Endothelial cell (in vitro differentiated cells): ENCODE results near the gene RAB17. TPM values are rescaled to one million over a fixed set of nuclear protein-coding genes. Genes with fewer than 3 reads are reported as not detected.

Source experiments
- DNase-seq: peaks from one replicate; pipeline ENCODE4 v3.0.0; 2021; ENCODE audit warnings: low spot score
- H3K27ac Mint-ChIP-seq: one replicate; pipeline ENCODE4 v1.8.0; 2021; ENCODE audit warnings: mixed read lengths, inconsistent platforms; ENCODE audit not compliant: unreplicated experiment
- H3K27me3 Mint-ChIP-seq: one replicate; pipeline ENCODE4 v1.8.0; 2021; ENCODE audit warnings: mild to moderate bottlenecking, moderate library complexity, mixed read lengths, inconsistent platforms; ENCODE audit not compliant: unreplicated experiment
- H3K36me3 Mint-ChIP-seq: one replicate; pipeline ENCODE4 v1.8.0; 2021; ENCODE audit warnings: mild to moderate bottlenecking, low read depth, mixed read lengths, inconsistent platforms; ENCODE audit not compliant: unreplicated experiment
- H3K4me1 Mint-ChIP-seq: one replicate; pipeline ENCODE4 v1.8.0; 2021; ENCODE audit warnings: mild to moderate bottlenecking, mixed read lengths, inconsistent platforms; ENCODE audit not compliant: unreplicated experiment
- H3K4me3 Mint-ChIP-seq: one replicate; pipeline ENCODE4 v1.8.0; 2021; ENCODE audit warnings: mild to moderate bottlenecking, mixed read lengths, inconsistent platforms; ENCODE audit not compliant: unreplicated experiment
- H3K9me3 Mint-ChIP-seq: one replicate; pipeline ENCODE4 v1.8.0; 2021; ENCODE audit warnings: mixed read lengths, inconsistent platforms; ENCODE audit not compliant: unreplicated experiment
- CTCF ChIP-seq: fragments of 200-600 bp; sonication (generic); IDR thresholded peaks from one replicate; pipeline ENCODE4 v1.5.0; 2021; ENCODE audit warnings: antibody characterized with exemption; ENCODE audit not compliant: unreplicated experiment
- total RNA-seq: library from RNA; stranded (reverse); fragmentation: NEBNext Ultra II Directional; extraction: Animal tissue kit (Norgen Biotek cat#: 25700); gene quantifications from one replicate; pipeline ENCODE4 v1.2.1, GENCODE V29; 2021; ENCODE audit not compliant: unreplicated experiment

RAB17 gene
- total RNA-seq, 1 donor from 2014 or later: 1.5 TPM

GRCh38 chr2:237637429-237638135 lies 47.0 kb upstream of the RAB17 start:
- Mint-ChIP-seq H3K27ac (no peak overlapping the region), H3K9me3 (peaks cover 4% of the 10 kb centered on the region), H3K36me3 (peaks cover 36% of the 10 kb centered on the region), H3K4me3 (no peak overlapping the region), H3K4me1 (peaks cover 7% of the 10 kb centered on the region), H3K27me3 (peaks cover 8% of the 10 kb centered on the region)
- no peak for DNase-seq
- no peak for TF ChIP-seq CTCF

- peaks cover 4% of the 10 kb centered on the region for H3K9me3 Mint-ChIP-seq
- no peak for TF ChIP-seq CTCF
These were observed 46.0 kb upstream of the RAB17 start for GRCh38 chr2:237636578-237636977.

GRCh38 chr2:237633061-237633561 lies 42.6 kb upstream of the RAB17 start:
- DNase-seq: no peak
- Mint-ChIP-seq H3K27ac (no peak overlapping the region), H3K27me3 (peaks cover 14% of the 10 kb centered on the region), H3K9me3 (peaks cover 4% of the 10 kb centered on the region), H3K4me3 (no peak overlapping the region), H3K4me1 (peaks cover 17% of the 10 kb centered on the region), H3K36me3 (peaks cover 39% of the 10 kb centered on the region)
- TF ChIP-seq CTCF: no peak

More at GRCh38 chr2:237636578-237636977, 46.0 kb upstream of the RAB17 start:
- Mint-ChIP-seq H3K36me3 (peaks cover 34% of the 10 kb centered on the region), H3K27me3 (peaks cover 8% of the 10 kb centered on the region), H3K4me3 (peak overlapping the region; percentile 27), H3K27ac (no peak overlapping the region), H3K4me1 (peaks cover 7% of the 10 kb centered on the region)
- no peak for DNase-seq

GRCh38 chr2:237631801-237632585 lies 41.5 kb upstream of the RAB17 start:
- Mint-ChIP-seq H3K27ac (no peak overlapping the region), H3K4me1 (peaks cover 19% of the 10 kb centered on the region), H3K36me3 (peaks cover 40% of the 10 kb centered on the region), H3K27me3 (peaks cover 13% of the 10 kb centered on the region), H3K4me3 (no peak overlapping the region), H3K9me3 (peaks cover 4% of the 10 kb centered on the region)
- TF ChIP-seq CTCF: no peak
- no peak for DNase-seq
